Stromal cell of bone marrow (primary cell): ENCODE results near the gene MOSPD3.
A peak's percentile ranks its signal among the peaks of the same experiment; 100 is the strongest.
"Not testable (repeated sequence)": the region's sequence is repeated elsewhere in the genome, so short reads cannot be mapped to it uniquely, and the experiment has no call there.

Experiments
- DNase-seq: peaks from one replicate; pipeline ENCODE4 v3.0.0-alpha.2; 2012; ENCODE audit warnings: low read depth

MOSPD3 gene

DNA sequence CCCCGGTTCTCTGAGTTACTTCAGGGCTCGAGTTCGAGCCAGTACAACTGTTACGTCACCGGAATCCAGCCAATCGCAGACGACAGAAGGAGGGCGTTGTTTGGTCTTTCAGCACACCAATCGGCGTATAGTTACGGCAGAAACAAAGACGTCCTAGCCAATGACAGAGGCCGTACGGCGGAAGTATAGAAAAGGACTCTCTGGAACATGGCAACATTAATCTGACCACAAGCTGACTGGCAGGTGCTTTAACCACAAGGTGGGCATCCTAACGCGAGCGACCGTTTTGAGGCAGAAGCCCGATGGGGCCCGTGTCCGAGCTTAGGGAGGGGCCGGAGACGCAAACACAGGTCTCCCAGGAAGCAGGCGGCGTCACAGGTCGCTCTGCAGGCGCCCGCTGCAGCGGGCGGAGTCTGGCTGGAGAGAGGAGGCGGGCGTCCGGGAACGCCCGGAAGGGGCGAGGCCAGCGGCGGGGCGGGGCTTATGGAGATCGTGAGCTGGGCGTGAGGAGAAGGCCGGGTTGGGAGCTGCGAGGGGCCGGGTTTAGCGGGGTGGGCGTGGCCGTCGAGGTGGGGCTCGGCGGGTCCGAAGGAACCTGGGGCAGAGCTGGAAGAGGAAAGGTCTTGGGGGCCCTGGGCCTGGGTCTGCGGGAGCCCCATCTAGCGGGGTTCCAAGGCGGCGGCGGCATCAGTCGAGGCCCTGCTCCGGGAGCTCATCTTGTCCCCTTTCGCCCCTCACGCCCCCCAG is at the start of gene MOSPD3:
MOSPD3 (plus strand) TSS at position 558 of the 747 bp plus-strand sequence. CDS start 252 bp downstream, outside the sequence.
- peak; percentile 99 for DNase-seq

- no peak for DNase-seq
These were observed 49.2 kb upstream of the MOSPD3 start for GRCh38 chr7:100563100-100563564.

- no peak for DNase-seq
These were observed 48.4 kb upstream of the MOSPD3 start for GRCh38 chr7:100563809-100564400.

- not testable (repeated sequence) for DNase-seq
These were observed 47.9 kb upstream of the MOSPD3 start for GRCh38 chr7:100564405-100564804.

- DNase-seq, result no peak
These were observed 47.2 kb upstream of the MOSPD3 start for GRCh38 chr7:100565133-100565571.

GRCh38 chr7:100566018-100566531 is 46.3 kb upstream of the MOSPD3 start:
- DNase-seq, result no peak

- no peak for DNase-seq
These were observed 45.2 kb upstream of the MOSPD3 start for GRCh38 chr7:100567031-100567730.

DNA sequence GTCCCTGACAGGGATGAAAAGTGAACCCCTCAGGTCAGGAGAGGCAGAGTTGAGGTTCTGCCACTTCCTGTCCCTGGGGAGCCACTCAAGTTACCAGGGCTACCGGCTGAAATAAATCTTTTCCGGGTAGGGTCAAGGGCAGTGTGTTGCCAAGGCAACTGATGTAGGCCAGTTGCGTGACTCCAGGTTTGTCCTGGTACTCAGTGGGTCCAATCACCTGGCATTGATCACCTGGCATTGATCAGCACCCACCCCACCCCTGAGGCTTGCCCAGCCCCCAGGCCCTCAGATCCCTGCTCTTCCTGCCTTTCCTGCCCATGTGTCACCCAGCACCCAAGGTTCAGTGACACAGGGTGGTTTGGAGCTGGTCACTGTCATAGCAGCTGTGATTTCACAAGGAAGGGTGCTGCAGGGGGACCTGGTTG is 44.6 kb upstream of the MOSPD3 start:
- no peak for DNase-seq

DNA sequence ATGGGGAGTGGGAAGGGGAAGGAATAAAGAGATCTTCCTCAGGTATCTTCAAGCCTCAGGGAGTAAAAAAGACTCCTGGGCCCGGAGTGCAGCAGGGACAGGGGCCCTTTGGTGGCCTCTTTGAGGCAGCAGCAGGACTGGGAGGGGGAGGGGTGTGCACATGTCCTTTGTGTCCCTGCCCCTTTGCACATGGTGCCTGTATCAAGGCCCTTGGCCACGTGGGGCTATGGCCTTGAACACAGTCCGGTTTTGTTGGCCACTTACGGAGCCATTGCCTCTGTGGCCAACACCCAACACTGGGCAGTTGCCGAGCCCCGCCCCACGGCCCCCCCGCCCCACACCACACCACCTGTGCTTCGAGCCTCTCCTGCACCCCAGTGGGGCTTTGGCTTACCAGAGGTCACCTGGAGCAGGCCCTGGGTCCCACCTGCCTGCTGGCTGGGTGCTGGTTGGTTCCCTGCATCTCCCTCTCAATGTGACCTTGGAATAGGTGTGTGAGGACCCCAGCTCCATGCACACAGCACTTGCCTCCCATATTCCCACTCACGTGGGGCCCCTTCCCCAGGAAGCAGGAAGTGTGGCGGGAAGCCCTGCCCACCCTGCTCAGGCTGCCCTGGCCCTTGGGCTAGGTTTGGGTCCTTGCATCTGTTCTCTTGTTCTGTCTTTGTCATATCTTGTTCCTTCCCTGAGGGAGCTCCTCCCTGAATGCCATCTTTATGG is 44.0 kb upstream of the MOSPD3 start:
- DNase-seq, result no peak

- no peak for DNase-seq
These were observed 43.2 kb upstream of the MOSPD3 start for GRCh38 chr7:100568896-100569844.

DNA sequence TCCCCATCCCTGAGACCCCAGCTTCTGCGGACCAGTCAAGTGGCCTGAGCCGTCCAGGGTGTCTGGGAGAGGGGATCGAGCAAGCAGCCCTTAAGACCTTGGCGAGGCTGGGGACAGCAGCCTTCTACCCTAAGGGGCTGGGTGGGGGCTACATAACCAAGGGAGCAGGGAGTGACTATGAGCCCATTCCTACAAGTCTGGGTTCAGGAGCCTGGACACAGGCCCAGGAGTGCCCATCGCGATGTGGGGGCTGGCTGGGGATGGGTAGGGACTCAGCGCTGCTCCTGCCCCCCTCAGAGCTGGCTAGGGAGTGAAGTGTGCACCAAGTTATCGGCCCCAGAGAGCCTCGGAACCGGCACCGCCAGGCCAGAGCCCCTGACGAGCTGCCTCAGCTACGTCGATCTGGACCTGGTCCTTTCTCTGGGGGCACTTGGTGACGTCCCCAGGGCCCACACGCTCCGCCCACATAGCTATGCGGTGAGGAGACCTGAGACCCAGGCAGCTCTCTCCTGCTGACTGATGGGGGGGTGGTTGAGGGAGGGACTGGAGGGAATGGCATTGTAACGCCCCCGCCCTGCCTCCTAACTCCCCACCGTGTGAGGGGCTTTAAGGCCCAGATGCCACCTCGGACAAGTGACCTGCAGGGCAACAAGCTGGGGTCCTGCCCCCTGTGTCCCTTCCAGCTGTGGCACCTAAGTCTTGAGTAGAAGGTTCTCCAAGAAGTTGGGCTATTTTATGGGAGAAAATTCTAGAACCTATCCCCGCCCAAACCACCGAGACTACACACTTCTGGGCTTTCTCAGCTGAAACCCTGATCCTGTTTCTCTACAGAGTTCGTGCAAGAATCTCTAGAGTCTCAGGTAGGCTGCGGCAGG is 41.1 kb upstream of the MOSPD3 start:
- no peak for DNase-seq

GRCh38 chr7:100571829-100572116 is 40.6 kb upstream of the MOSPD3 start:
- no peak for DNase-seq

- no peak for DNase-seq
These were observed 39.9 kb upstream of the MOSPD3 start for GRCh38 chr7:100572281-100572948.

DNA sequence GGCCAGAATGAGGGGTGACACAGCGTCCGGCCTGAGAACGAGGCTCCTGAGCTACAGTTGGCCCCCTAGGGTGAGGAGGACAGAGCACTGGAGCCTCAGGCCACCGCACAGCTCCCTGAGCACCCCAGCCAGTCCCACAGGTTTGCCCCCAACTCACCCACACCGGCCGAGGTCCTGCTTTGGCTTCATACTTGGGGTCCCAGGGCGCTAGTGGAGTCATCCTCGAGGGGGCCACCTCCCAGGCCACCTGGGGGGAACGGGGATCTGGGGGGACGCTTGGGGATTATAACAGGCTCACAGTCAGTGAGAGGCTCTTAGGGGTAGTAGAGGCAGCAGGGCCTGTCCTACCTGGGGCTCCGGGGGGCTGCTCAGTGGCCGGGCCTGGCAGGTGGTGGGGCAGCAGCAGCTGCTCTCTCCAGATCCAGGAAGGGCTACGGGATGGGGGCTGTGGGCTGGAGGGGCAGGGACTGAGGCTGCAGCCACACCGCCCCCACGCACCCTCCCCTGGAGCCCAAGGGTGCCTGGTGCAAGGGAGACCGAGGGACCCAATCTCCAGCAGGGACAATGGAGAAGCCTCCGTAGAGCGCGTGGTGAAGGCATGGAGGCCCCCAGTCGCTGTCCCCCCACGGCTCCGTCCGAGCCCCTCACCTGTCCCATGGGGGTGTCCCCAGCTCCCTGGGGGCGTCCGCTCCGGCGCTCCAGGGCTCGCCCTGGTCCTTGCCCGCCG is 39.2 kb upstream of the MOSPD3 start:
- DNase-seq, result no peak

- DNase-seq, result no peak
These were observed 38.5 kb upstream of the MOSPD3 start, which contains the start of gene SAP25 for GRCh38 chr7:100573691-100574361. Gene SAP25, minus strand, starts transcription at chr7:100573900. Its CDS starts 158 bp downstream, at chr7:100573742.

DNA sequence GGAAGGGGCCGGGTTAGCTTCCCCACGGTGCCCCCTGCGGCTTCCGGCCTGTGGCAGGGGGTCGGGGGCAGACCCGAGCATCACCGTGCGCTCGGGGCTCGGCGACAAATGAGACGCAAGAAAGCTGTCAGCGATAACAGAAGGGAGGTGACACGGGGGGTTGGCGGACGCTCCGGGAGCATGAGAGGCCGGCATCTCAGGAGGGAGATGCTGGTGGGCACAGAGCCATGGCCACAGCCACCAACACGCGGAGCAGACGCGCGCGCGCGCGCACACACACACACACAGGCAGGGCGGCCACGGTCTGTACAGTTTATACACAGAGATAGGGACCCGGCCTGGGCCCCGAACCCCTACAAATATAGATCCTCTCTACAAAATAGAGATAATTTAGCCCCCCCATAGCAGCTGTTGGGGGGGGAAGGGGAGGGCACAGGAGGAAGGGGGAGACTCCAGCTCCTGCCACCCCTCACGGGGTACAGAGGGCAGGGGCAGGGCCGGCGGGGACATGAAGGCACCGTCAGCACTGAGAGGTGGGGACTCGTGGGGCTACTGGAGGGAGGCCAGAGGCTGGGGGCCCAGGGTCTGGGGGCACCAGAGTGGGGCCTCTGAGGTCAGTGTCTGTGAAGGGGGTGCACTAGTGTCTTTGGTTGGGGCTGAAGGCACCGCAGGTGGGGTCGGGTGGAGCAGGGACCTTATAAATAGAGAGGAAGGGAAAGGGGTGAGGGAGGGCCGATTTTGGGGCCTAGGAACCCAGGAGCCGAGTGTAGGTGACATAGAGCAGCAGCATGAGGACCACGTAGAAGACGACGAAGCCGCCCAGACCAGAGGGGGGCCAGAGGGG is 37.8 kb upstream of the MOSPD3 start:
- no peak for DNase-seq

- no peak for DNase-seq
These were observed 37.1 kb upstream of the MOSPD3 start for GRCh38 chr7:100575206-100575631.
